Fibroblast of pulmonary artery (primary cell): ENCODE measurements around the gene INPP4B.

Experiments used
- DNase-seq: peaks from one replicate; pipeline ENCODE4 v3.0.0-alpha.2; 2010; ENCODE audit warnings: low read depth
- H3K4me3 ChIP-seq: replicated peaks from 2 replicates; pipeline ENCODE4 v1.5.1; 2011; ENCODE audit warnings: low read depth, mild to moderate bottlenecking, control low read depth, low read length, moderate library complexity
- CTCF ChIP-seq: IDR thresholded peaks from 2 replicates; pipeline ENCODE4 v1.5.1; 2011; ENCODE audit warnings: mild to moderate bottlenecking, control low read depth, low read length, inconsistent platforms; ENCODE audit errors: missing control alignments

Gene INPP4B

GRCh38 chr4:142579443-142579842 is 266.7 kb downstream of the INPP4B start:
- H3K4me3 ChIP-seq = no peak overlapping the region
- no peak for DNase-seq
- TF ChIP-seq CTCF = no peak

- TF ChIP-seq CTCF = no peak
- DNase-seq = no peak
- H3K4me3 ChIP-seq = no peak overlapping the region
Observed at GRCh38 chr4:142574306-142574705, 271.8 kb downstream of the INPP4B start.

DNA sequence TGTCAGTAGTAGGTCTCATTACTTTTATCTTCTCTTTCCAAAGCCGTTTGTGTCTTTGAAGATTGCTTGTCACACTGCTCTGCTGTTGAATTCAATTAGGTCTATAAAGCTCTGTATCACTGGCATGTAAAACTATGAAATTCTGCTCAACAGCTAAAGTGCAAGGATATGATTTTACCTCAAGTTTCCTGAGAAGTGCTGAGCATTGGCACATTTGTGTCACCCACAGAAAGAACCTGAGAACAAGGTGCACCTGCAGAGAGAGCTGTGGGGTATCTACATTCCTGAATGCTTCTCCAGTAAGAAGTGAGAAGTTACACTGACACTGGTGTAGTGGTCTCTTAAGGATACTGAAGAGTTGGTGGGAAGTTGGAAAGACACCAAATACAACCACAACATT is 274.0 kb downstream of the INPP4B start:
- TF ChIP-seq CTCF = no peak
- H3K4me3 ChIP-seq = no peak overlapping the region
- no peak for DNase-seq

GRCh38 chr4:142567620-142568451 is 278.3 kb downstream of the INPP4B start:
- no peak for TF ChIP-seq CTCF
- no peak overlapping the region for H3K4me3 ChIP-seq
- DNase-seq = peak; percentile 7

GRCh38 chr4:142567199-142567598 is 278.9 kb downstream of the INPP4B start:
- H3K4me3 ChIP-seq = no peak overlapping the region
- DNase-seq = no peak
- no peak for TF ChIP-seq CTCF

DNA sequence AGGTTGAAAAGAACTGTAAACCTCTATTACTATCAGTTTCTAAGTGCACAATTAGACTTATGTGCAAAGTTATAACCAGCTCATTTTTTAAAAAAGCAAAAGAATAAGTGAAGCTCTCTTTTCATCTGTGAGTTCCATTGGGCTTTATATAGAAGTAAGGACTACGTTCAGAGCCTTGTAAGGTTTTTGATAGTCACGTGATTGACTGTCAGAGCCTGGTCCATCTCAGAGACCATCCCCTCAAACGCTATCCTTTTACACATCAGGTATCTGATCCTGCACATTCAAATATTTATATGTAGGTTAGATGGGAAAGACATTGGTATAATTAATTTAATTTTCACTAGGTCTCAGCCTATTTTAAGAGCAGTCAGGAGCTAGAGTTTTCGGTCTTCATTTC is 279.3 kb downstream of the INPP4B start:
- DNase-seq = no peak

More for the DNA sequence above, 279.3 kb downstream of the INPP4B start:
- no peak overlapping the region for H3K4me3 ChIP-seq
- TF ChIP-seq CTCF = no peak
